Adrenal gland (tissue), 12 donors: ENCODE results near the gene SOWAHA. TPM values are rescaled to one million over a fixed set of nuclear protein-coding genes. Genes with fewer than 3 reads are reported as not detected.

Experiments
- DNase-seq, 7 donors: peaks; one replicate each; pipeline ENCODE4 v3.0.0-alpha.2; 2019 to 2020
- H3K27ac ChIP-seq, 5 donors: fragments of 200-600 bp; sonication (generic) in 4 of 5; 1 replicate in 3 of 5; 2 replicates in 2 of 5; pipeline versions ENCODE4 v1.5.1 to v1.8.0; 2016 to 2020; ENCODE audit warnings: mild to moderate bottlenecking in 1 of 5
- H3K27me3 ChIP-seq: fragments of 200-600 bp; 2 replicates; pipeline ENCODE4 v1.8.0; 2021
- H3K36me3 ChIP-seq, 2 donors: fragments of 200-600 bp; replicated peaks in 1 of 2; 1 replicate in 1 of 2; 2 replicates in 1 of 2; pipeline versions ENCODE4 v1.5.1 to v1.8.0; 2018 to 2022
- H3K4me1 ChIP-seq, 2 donors: fragments of 200-600 bp; replicated peaks in 1 of 2; 1 replicate in 1 of 2; 2 replicates in 1 of 2; pipeline versions ENCODE4 v1.5.1 to v1.8.0; 2018 to 2021
- H3K4me3 ChIP-seq, 4 donors: fragments of 200-600 bp; sonication (generic) in 3 of 4; one replicate each; pipeline ENCODE4 v1.5.1; 2016 to 2018
- H3K9me3 ChIP-seq, 3 donors: fragments of 200-600 bp; sonication (generic) in 1 of 3; replicated peaks in 1 of 3; 1 replicate in 2 of 3; 2 replicates in 1 of 3; pipeline versions ENCODE4 v1.5.1 to v1.8.0; 2016 to 2021
- CTCF ChIP-seq, 6 experiments: fragments of 450-650 bp in 4 of 6; fragments of 200-600 bp in 2 of 6; sonication (generic) in 1 of 6; IDR thresholded peaks; 1 replicate in 5 of 6; 2 replicates in 1 of 6; pipeline versions ENCODE4 v1.5.1 to v1.8.0; 2016 to 2021; ENCODE audit warnings: antibody characterized with exemption in 6 of 6, mild to moderate bottlenecking in 2 of 6, moderate library complexity in 1 of 6
- POLR2A ChIP-seq, 2 donors: fragments of 450-650 bp; IDR thresholded peaks; one replicate each; pipeline ENCODE4 v1.6.1; 2017; ENCODE audit warnings: antibody characterized with exemption in 2 of 2, mild to moderate bottlenecking in 2 of 2, moderate library complexity in 1 of 2
- WGBS, 4 donors: extraction: QIAGEN DNeasy Blood & Tissue Kit in 2 of 4; methylation state at CpG; one replicate each; pipeline versions ENCODE4 v1.1.5 to v1.1.7; 2013 to 2017; 5-methylcytosine and 5-hydroxymethylcytosine counted together
- intact Hi-C, 2 donors: fragments of 100-400 bp; cut with DNase I; formaldehyde crosslinking; loops; one replicate each; pipeline versions ENCODE4 v1.14.1 to v1.15.0; 2022 to 2023
- polyA plus RNA-seq, 3 donors: library from polyadenylated mRNA; stranded (reverse); fragments of 200-250 nt in 2 of 3; fragments of 350-450 nt in 1 of 3; fragmentation: Illumina TruSeq in 1 of 3; extraction: RNeasy Lipid Tissue Mini Kit (QIAGEN cat#74804) in 1 of 3; gene quantifications; one replicate each; pipeline ENCODE4 v1.2.3, GENCODE V29; 2013 to 2014
- small RNA-seq, 2 donors: library from RNA; depleted of rRNA; stranded (forward); fragments of <200 nt; gene quantifications; one replicate each; pipeline ENCODE3, GENCODE V24; 2016
- total RNA-seq, 9 donors: library from RNA; depleted of rRNA in 4 of 9; stranded (reverse); fragments of >200 nt in 4 of 9; fragments of 120-200 nt in 1 of 9; fragmentation: NEBNext Ultra II Directional in 1 of 9; extraction: Animal tissue kit (Norgen Biotek cat#: 25700) in 1 of 9; gene quantifications; one replicate each; pipeline versions ENCODE4 v1.1.0 to v1.2.4, GENCODE V29; 2013 to 2023
- donor health status: healthy with polysubstance abuse.
- donor health status: Bipolar disorder and iron deficiency.
- donor health status: DM: yes; HTN: yes; CAD: no.
- donor health status: DM: no; HTN: no; CAD: no.
- donor health status: DM: no; HTN: no; CAD: no.
- donor health status: DM: yes; HTN: yes; CAD: no.

Gene SOWAHA
- total and polyA plus RNA-seq, 12 donors: 0.06 to 1.8 (median 0.40) TPM; not detected in 3

GRCh38 chr5:132856011-132856410, 42.9 kb downstream of the SOWAHA start:
- H3K9me3 ChIP-seq: no peaks in the 10 kb centered on the region
- no peaks in the 10 kb centered on the region for H3K4me1 ChIP-seq
- intact Hi-C loops: no loop called here
- no peak overlapping the region for H3K27ac ChIP-seq
- no peak for DNase-seq
- H3K36me3 ChIP-seq: no peaks in the 10 kb centered on the region
- TF ChIP-seq CTCF (IDR thresholded peaks at IDR 0.05) (no peak), POLR2A (IDR thresholded peaks at IDR 0.05) (no peak)
- H3K4me3 ChIP-seq: no peak overlapping the region
- 75 to 96% (median 82%) methylated on average over 2 to 3 of the region's 3 CpGs for WGBS, 4 donors
- H3K27me3 ChIP-seq: no peaks in the 10 kb centered on the region

GRCh38 chr5:132859889-132860437, 46.9 kb downstream of the SOWAHA start:
- no peak for DNase-seq
- WGBS, 4 donors: 79 to 88% (median 86%) methylated on average over 2 of the region's 2 CpGs
- Histone ChIP-seq H3K4me1 (no peaks in the 10 kb centered on the region), H3K36me3 (no peaks in the 10 kb centered on the region), H3K27ac (no peak overlapping the region), H3K4me3 (no peak overlapping the region), H3K27me3 (no peaks in the 10 kb centered on the region), H3K9me3 (no peaks in the 10 kb centered on the region)
- intact Hi-C loops: no loop called here
- no peak for TF ChIP-seq POLR2A (IDR thresholded peaks at IDR 0.05)
- TF ChIP-seq CTCF (IDR thresholded peaks at IDR 0.05): no peak

GRCh38 chr5:132860742-132861141, 47.6 kb downstream of the SOWAHA start:
- 58 to 70% (median 61%) methylated on average over 5 of the region's 5 CpGs for WGBS, 4 donors
- Histone ChIP-seq H3K36me3 (no peaks in the 10 kb centered on the region), H3K4me3 (no peak overlapping the region), H3K27me3 (no peaks in the 10 kb centered on the region), H3K9me3 (no peaks in the 10 kb centered on the region), H3K4me1 (peaks cover 1 to 5% of the 10 kb centered on the region in 2 donors), H3K27ac (no peak overlapping the region)
- intact Hi-C loops: no loop called here
- no peak for DNase-seq
- TF ChIP-seq CTCF (IDR thresholded peaks at IDR 0.05) (no peak), POLR2A (IDR thresholded peaks at IDR 0.05) (no peak)

GRCh38 chr5:132865668-132866341, 52.7 kb downstream of the SOWAHA start:
- Histone ChIP-seq H3K4me1 (peaks cover 11 to 17% of the 10 kb centered on the region in 2 donors), H3K4me3 (peak overlapping the region in 3 of 4 donors; percentile 14 to 71 (median 49)), H3K27me3 (no peaks in the 10 kb centered on the region), H3K9me3 (no peaks in the 10 kb centered on the region), H3K27ac (peak overlapping the region in 4 of 5 donors; percentile 95 to 97 (median 96)), H3K36me3 (peaks cover 0 to 24% of the 10 kb centered on the region in 2 donors)
- intact Hi-C loops: loop anchor here in 1 of 2 donors (5.0 kb wide), 1 partner anchor 34 kb away; the partner anchor contains the start of gene SHROOM1
- WGBS, 4 donors: 33 to 62% (median 41%) methylated on average over 12 to 30 of the region's 30 CpGs
- DNase-seq: no peak
- TF ChIP-seq POLR2A (IDR thresholded peaks at IDR 0.05): no peak
- TF ChIP-seq CTCF (IDR thresholded peaks at IDR 0.05): no peak

Small RNAs within 50 kb of the gene (small RNA-seq; reads per million reads assigned to genes)
- gene RNA5SP192: 0 reads per million in 2 donors

Other genes with a start within 250 kb of the SOWAHA start
- gene IL13, start 155.1 kb upstream of the SOWAHA start, total RNA-seq: under 1 TPM in 2 of 9 donors, not detected in 7; 0.06 to 0.61 TPM
- gene IL13, start 155.1 kb upstream of the SOWAHA start, polyA plus RNA-seq: under 1 TPM in 2 of 3 donors, not detected in 1; 0.10 to 0.32 TPM
- gene IL4, start 139.3 kb upstream of the SOWAHA start, total RNA-seq: not detected
- gene IL4, start 139.3 kb upstream of the SOWAHA start, polyA plus RNA-seq: not detected
- gene KIF3A, start 75.8 kb upstream of the SOWAHA start, total RNA-seq: 10 to 100 TPM in 4 of 9 donors, 1 to 10 TPM in 5; 5.6 to 42.0 (median 9.5) TPM
- 10 to 100 TPM in 2 of 3 donors, 1 to 10 TPM in 1; 4.1 to 26.8 (median 11.7) TPM for gene KIF3A, start 75.8 kb upstream of the SOWAHA start, polyA plus RNA-seq
- under 1 TPM in 4 of 9 donors, not detected in 5; 0.08 to 0.33 (median 0.17) TPM for gene CCNI2, start 65.9 kb upstream of the SOWAHA start, total RNA-seq
- gene CCNI2, start 65.9 kb upstream of the SOWAHA start, polyA plus RNA-seq: under 1 TPM; 0.20 to 0.40 (median 0.40) TPM
- 10 to 100 TPM in 8 of 9 donors, 1 to 10 TPM in 1; 9.7 to 36.2 (median 27.6) TPM for gene SEPTIN8, start 36.1 kb upstream of the SOWAHA start, total RNA-seq
- gene SEPTIN8, start 36.1 kb upstream of the SOWAHA start, polyA plus RNA-seq: 10 to 100 TPM; 16.1 to 30.7 (median 19.6) TPM
- gene SHROOM1, start 17.3 kb downstream of the SOWAHA start, total RNA-seq: 10 to 100 TPM in 1 of 9 donors, 1 to 10 TPM in 8; 1.9 to 10.3 (median 5.2) TPM
- 10 to 100 TPM in 1 of 3 donors, 1 to 10 TPM in 2; 1.3 to 18.3 (median 6.7) TPM for gene SHROOM1, start 17.3 kb downstream of the SOWAHA start, polyA plus RNA-seq
- gene GDF9, start 53.2 kb downstream of the SOWAHA start, total RNA-seq: 1 to 10 TPM in 2 of 9 donors, under 1 TPM in 7; 0.41 to 1.4 (median 0.70) TPM
- gene GDF9, start 53.2 kb downstream of the SOWAHA start, polyA plus RNA-seq: 1 to 10 TPM in 2 of 3 donors, under 1 TPM in 1; 0.88 to 1.0 (median 1.0) TPM
- gene UQCRQ, start 53.3 kb downstream of the SOWAHA start, total RNA-seq: 100 to 1,000 TPM; 141 to 807 (median 505) TPM
- gene UQCRQ, start 53.3 kb downstream of the SOWAHA start, polyA plus RNA-seq: 100 to 1,000 TPM; 263 to 729 (median 538) TPM
- gene LEAP2, start 60.4 kb downstream of the SOWAHA start, total RNA-seq: 1 to 10 TPM in 4 of 9 donors, under 1 TPM in 3, not detected in 2; 0.39 to 1.7 (median 1.1) TPM
- gene LEAP2, start 60.4 kb downstream of the SOWAHA start, polyA plus RNA-seq: 1 to 10 TPM in 2 of 3 donors, under 1 TPM in 1; 0.57 to 3.1 (median 1.8) TPM
- 100 to 1,000 TPM in 1 of 9 donors, 10 to 100 TPM in 8; 42.5 to 158 (median 91.0) TPM for gene AFF4, start 150.3 kb downstream of the SOWAHA start, total RNA-seq
- 100 to 1,000 TPM in 1 of 3 donors, 10 to 100 TPM in 1, 1 to 10 TPM in 1; 9.7 to 107 (median 14.6) TPM for gene AFF4, start 150.3 kb downstream of the SOWAHA start, polyA plus RNA-seq
- 10 to 100 TPM in 8 of 9 donors, 1 to 10 TPM in 1; 8.3 to 39.3 (median 18.2) TPM for gene ZCCHC10, start 213.2 kb downstream of the SOWAHA start, total RNA-seq
- 10 to 100 TPM; 15.5 to 25.9 (median 20.6) TPM for gene ZCCHC10, start 213.2 kb downstream of the SOWAHA start, polyA plus RNA-seq
- gene HSPA4, start 238.7 kb downstream of the SOWAHA start, total RNA-seq: 100 to 1,000 TPM in 2 of 9 donors, 10 to 100 TPM in 7; 48.0 to 141 (median 81.8) TPM
- gene HSPA4, start 238.7 kb downstream of the SOWAHA start, polyA plus RNA-seq: 100 to 1,000 TPM; 123 to 207 (median 159) TPM